ENCODE results near the gene GRAP. TPM values are rescaled to one million over a fixed set of nuclear protein-coding genes. Genes with fewer than 3 reads are reported as not detected.

Gene GRAP
- total RNA-seq, 2 donors from 2014 or later: 0.33 to 1.8 TPM

DNA sequence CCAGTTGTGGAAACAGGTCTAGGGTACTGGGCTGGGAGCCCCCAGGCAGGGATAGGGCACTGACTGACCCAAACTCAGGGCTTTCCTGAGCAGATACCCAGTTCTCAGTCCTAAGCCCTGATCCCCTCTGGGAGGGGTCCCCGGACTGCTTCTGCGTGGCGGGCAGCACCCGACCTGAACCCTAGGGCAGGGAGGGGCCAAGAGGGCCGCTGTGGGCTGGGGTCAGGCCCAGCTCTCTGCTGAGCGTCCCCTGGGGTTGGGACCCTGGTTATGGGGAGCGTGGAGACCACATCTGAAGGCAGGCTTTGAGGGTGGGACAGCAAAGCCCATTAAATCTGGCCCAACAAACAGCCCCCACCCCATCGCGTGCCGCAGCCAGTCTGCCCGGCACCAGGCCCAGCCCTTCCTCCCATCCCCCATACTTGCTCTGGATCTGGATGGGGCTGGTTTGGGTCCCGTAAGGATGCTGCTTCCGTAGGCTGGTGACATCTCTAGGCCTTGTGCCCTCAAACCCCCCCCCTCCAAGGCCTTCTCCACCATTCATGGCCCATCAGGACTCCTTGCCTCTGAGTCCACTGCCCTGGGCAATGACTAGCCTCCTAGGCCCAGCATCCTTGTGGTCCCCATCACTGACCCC lies 41.5 kb downstream of the GRAP start:
- Histone ChIP-seq H3K4me3 (no peak overlapping the region), H3K9me3 (no peaks in the 10 kb centered on the region), H3K27ac (peak overlapping the region; percentile 77 to 88 (median 85)), H3K4me1 (peaks cover 42% of the 10 kb centered on the region), H3K27me3 (no peaks in the 10 kb centered on the region), H3K36me3 (replicated peaks in 1 of 2; ENCODE audit: insufficient read depth in 1 of 2, low read depth in 2 of 2) (no peaks in the 10 kb centered on the region)
- 91 to 94% methylated on average over 9 to 12 of the region's 13 CpGs for WGBS, 2 donors
- ATAC-seq (no peak), DNase-seq (no peak)
- TF ChIP-seq, protein P1, sequence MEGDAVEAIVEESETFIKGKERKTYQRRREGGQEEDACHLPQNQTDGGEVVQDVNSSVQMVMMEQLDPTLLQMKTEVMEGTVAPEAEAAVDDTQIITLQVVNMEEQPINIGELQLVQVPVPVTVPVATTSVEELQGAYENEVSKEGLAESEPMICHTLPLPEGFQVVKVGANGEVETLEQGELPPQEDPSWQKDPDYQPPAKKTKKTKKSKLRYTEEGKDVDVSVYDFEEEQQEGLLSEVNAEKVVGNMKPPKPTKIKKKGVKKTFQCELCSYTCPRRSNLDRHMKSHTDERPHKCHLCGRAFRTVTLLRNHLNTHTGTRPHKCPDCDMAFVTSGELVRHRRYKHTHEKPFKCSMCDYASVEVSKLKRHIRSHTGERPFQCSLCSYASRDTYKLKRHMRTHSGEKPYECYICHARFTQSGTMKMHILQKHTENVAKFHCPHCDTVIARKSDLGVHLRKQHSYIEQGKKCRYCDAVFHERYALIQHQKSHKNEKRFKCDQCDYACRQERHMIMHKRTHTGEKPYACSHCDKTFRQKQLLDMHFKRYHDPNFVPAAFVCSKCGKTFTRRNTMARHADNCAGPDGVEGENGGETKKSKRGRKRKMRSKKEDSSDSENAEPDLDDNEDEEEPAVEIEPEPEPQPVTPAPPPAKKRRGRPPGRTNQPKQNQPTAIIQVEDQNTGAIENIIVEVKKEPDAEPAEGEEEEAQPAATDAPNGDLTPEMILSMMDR (IDR thresholded peaks at IDR 0.05): peak in 1 of 7 experiments; percentile 2
- TF ChIP-seq POLR2A (IDR thresholded peaks at IDR 0.05): no peak
- intact Hi-C loops (cut with DNase I): no loop called here

DNA sequence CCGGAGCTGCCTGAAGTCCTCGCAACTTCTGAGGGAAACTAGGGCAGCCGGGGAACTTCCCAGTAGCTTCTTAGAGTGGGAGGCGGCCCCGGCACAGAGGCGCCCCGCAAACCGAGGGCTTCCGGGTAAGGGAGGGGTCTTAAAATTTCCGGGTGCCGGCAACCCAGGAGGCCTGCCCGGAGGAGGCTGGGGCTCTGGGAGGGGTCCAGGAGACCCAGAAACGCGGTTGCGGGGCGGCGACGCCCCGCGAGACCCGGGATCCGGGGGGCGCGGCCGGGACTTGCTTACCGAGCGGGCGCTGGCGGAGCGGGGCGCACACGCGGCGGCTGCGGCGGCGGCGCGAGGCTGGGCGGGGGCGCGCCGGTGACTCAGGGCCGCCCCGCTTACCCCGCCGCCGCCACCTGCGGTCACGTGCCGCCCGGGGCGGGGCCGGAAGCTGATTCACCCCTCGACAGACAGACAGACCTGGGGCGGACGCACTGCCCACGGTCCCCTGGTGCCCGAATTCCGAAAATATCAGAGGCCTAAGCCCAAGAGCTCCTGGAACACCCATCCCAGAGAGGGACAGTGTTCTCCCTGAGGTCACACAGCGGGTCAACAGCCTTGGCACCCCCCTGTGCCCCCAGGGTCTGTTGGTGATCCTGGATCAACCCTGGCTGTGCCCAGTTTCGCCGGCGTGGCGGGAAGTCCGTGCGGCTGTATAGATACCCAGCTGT lies 42.2 kb downstream of the GRAP start, which contains the start of gene FAM83G:
Gene FAM83G (minus strand): TSS at position 344 of the 716 bp plus-strand sequence. CDS start 723 bp downstream, outside the sequence.
- Histone ChIP-seq H3K4me3 (peak within 1 kb of the TSS; percentile 52 to 54), H3K36me3 (replicated peaks in 1 of 2; ENCODE audit: insufficient read depth in 1 of 2, low read depth in 2 of 2) (no peaks in the 10 kb centered on the region), H3K27me3 (no peaks in the 10 kb centered on the region), H3K4me1 (peaks cover 49% of the 10 kb centered on the region), H3K9me3 (no peaks in the 10 kb centered on the region), H3K27ac (peak within 1 kb of the TSS; percentile 77 to 88 (median 85))
- TF ChIP-seq, protein P1 (IDR thresholded peaks at IDR 0.05): peak in 2 of 7 experiments; percentile 11 to 19
- peak; percentile 68 to 86 (median 76) for TF ChIP-seq POLR2A (IDR thresholded peaks at IDR 0.05)
- 4 to 5% methylated on average over 11 to 42 of the region's 67 CpGs for WGBS, 2 donors
- ATAC-seq: peak; percentile 90
- intact Hi-C loops (cut with DNase I): no loop called here
- DNase-seq: peak; percentile 87 to 93 (median 90)

DNA sequence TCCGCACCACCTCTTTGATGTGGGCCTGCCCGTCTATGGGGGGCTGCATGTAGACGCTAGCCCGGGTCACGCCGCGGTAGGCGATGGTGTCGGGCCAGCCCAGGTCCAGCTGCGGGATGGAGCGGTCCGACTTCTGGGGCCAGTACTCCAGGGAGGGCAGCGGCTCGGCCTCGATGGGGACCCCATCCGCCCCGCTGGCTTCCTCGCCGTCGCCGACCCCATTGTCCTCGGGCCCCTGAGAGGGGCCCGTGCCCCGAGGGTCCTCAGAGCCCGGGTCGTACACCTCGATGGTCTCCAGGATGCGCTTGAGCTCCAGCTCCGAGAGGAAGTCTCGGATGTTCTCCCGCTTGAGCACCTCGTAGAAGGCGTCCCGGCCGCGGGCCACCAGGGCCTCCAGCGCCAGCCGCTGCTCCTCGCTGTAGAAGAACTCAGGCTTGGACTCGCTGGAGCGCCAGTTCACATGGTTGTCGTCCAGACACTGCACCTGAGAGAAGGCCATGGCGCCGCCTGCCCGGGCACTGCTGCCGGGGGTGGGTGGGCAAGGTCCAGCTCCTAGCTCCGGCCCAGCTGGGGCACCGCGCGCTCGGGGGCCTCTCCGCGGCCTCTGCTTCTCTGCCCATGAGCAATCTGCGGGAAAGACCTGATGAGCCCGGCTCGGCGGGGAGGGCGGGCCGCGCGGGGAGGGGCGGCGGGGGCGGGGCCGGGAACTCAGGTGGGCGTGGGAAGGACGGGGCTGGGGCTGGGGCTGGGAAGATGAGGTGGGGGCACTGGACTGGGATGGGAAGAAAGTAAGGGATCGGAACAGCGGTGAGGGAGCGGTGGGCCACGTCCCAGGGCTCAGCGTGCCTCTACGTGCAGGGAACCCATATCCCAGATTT lies 43.0 kb downstream of the GRAP start:
- Histone ChIP-seq H3K9me3 (no peaks in the 10 kb centered on the region), H3K4me1 (peaks cover 49% of the 10 kb centered on the region), H3K27ac (peak overlapping the region; percentile 77 to 88 (median 85)), H3K36me3 (replicated peaks in 1 of 2; ENCODE audit: insufficient read depth in 1 of 2, low read depth in 2 of 2) (no peaks in the 10 kb centered on the region), H3K4me3 (peak overlapping the region; percentile 52 to 54), H3K27me3 (no peaks in the 10 kb centered on the region)
- whole genome bisulfite sequencing, 2 donors: 14 to 32% methylated on average over 31 to 72 of the region's 73 CpGs
- peak in 1 of 3 donors; percentile 31 for TF ChIP-seq POLR2A (IDR thresholded peaks at IDR 0.05)
- TF ChIP-seq, protein P1 (IDR thresholded peaks at IDR 0.05): no peak
- peak; percentile 40 to 55 (median 47) for DNase-seq
- ATAC-seq: peak; percentile 24
- intact Hi-C loops (cut with DNase I): no loop called here

DNA sequence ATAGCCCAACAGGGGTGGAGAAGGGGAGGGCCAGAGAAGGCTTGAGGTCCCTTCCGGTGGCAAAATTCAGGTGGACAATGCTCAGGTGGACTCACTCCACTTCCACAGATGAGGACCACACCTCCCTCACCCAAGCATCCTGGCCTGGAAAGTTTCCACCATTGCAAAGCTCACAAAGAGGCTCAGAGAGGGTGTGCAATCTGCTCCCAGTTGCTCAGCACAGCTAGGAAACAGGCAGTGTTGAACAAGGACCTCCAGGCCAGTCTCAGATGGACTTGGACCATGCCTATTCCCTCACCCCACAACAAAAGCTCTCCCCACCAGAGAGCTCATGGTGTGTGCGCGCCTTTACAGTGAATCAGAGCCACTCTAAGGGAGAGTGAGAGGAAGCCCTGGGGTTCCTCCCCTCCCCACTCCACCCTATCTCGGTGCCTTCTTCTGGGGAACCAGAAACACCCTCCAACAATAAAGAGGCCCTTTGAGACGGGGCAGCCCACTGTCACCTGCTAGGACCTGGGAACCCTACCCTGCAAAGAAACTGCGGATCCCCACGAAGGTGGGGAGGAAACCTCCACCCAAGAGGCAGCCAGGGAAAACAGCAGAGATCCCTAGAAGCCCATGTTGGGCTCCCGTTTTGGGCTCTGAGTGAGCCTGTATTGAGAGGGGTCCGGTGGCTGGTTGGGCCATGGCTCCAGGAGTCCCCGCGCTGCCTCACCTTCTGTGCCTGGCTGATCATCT lies 43.8 kb downstream of the GRAP start:
- H3K9me3 ChIP-seq: no peaks in the 10 kb centered on the region
- TF ChIP-seq POLR2A (IDR thresholded peaks at IDR 0.05): no peak
- TF ChIP-seq, protein P1 (IDR thresholded peaks at IDR 0.05): no peak
- intact Hi-C loops (cut with DNase I): no loop called here
- no peaks in the 10 kb centered on the region for H3K27me3 ChIP-seq
- H3K4me1 ChIP-seq: peaks cover 49% of the 10 kb centered on the region
- no peak overlapping the region for H3K4me3 ChIP-seq
- ATAC-seq: no peak
- H3K36me3 ChIP-seq (replicated peaks in 1 of 2; ENCODE audit: insufficient read depth in 1 of 2, low read depth in 2 of 2): no peaks in the 10 kb centered on the region
- 73% methylated on average over 4 to 11 of the region's 11 CpGs for WGBS, 2 donors
- DNase-seq: no peak
- H3K27ac ChIP-seq: peak overlapping the region in 3 of 4 donors; percentile 77 to 87 (median 83)

All from body of pancreas (tissue), 4 donors.